ENCODE measurements around the gene PDLIM1.

- TF ChIP-seq CTCF (IDR thresholded peaks at IDR 0.05; ENCODE audit: low read length) (no peak), EZH2 (IDR thresholded peaks at IDR 0.05; ENCODE audit: borderline replicate concordance, low read length) (no peak)
Measured at GRCh38 chr10:95277614-95278013, 13.2 kb downstream of the PDLIM1 start.
